Esophagus mucosa (tissue), 1 donor: ENCODE measurements around the gene GPR42. TPM values are rescaled to one million over a fixed set of nuclear protein-coding genes. Genes with fewer than 3 reads are reported as not detected.

Experiments used
- total RNA-seq: library from RNA; stranded (reverse); gene quantifications from one replicate; pipeline ENCODE4 v1.2.4, GENCODE V29; 2023
- donor health status: DM: yes; HTN: yes; CAD: no.

Gene GPR42
- total RNA-seq, 1 donor from 2014 or later = not detected

Other genes with a start within 250 kb of the GPR42 start
- 1.4 TPM for gene LGI4, start 236.0 kb upstream of the GPR42 start, total RNA-seq
- gene FXYD1, start 232.2 kb upstream of the GPR42 start, total RNA-seq = 2.1 TPM
- gene FXYD7, start 227.8 kb upstream of the GPR42 start, total RNA-seq = not detected
- 114 TPM for gene FXYD5, start 216.3 kb upstream of the GPR42 start, total RNA-seq
- gene FAM187B, start 142.3 kb upstream of the GPR42 start, total RNA-seq = not detected
- 66.6 TPM for gene LSR, start 122.1 kb upstream of the GPR42 start, total RNA-seq
- 72.3 TPM for gene USF2, start 102.1 kb upstream of the GPR42 start, total RNA-seq
- gene HAMP, start 88.5 kb upstream of the GPR42 start, total RNA-seq = not detected
- gene MAG, start 78.9 kb upstream of the GPR42 start, total RNA-seq = not detected
- gene CD22, start 41.9 kb upstream of the GPR42 start, total RNA-seq = 2.5 TPM
- not detected for gene FFAR1, start 23.2 kb upstream of the GPR42 start, total RNA-seq
- not detected for gene FFAR3, start 12.6 kb upstream of the GPR42 start, total RNA-seq
- 1.8 TPM for gene FFAR2, start 77.2 kb downstream of the GPR42 start, total RNA-seq
- 338 TPM for gene KRTDAP, start 119.4 kb downstream of the GPR42 start, total RNA-seq
- gene DMKN, start 142.6 kb downstream of the GPR42 start, total RNA-seq = 406 TPM
- gene SBSN, start 157.2 kb downstream of the GPR42 start, total RNA-seq = 1,433 TPM
- not detected for gene GAPDHS, start 162.4 kb downstream of the GPR42 start, total RNA-seq
- 87.7 TPM for gene TMEM147, start 174.6 kb downstream of the GPR42 start, total RNA-seq
- not detected for gene ATP4A, start 192.6 kb downstream of the GPR42 start, total RNA-seq
- gene PMIS2, start 215.1 kb downstream of the GPR42 start, total RNA-seq = not detected
- gene HAUS5, start 241.7 kb downstream of the GPR42 start, total RNA-seq = 15.4 TPM